ENCODE data around the gene SEL1L.

The SEL1L gene

GRCh38 chr14:81565441-81566290 is 32.0 kb upstream of the SEL1L start:
- Histone ChIP-seq H3K4me1 (no peaks in the 10 kb centered on the region), H3K9me3 (no peaks in the 10 kb centered on the region), H3K36me3 (no peaks in the 10 kb centered on the region), H3K4me3 (ENCODE audit: low read depth, low read length) (no peak overlapping the region), H3K27me3 (peaks cover 13% of the 10 kb centered on the region)
- TF ChIP-seq, protein P1, sequence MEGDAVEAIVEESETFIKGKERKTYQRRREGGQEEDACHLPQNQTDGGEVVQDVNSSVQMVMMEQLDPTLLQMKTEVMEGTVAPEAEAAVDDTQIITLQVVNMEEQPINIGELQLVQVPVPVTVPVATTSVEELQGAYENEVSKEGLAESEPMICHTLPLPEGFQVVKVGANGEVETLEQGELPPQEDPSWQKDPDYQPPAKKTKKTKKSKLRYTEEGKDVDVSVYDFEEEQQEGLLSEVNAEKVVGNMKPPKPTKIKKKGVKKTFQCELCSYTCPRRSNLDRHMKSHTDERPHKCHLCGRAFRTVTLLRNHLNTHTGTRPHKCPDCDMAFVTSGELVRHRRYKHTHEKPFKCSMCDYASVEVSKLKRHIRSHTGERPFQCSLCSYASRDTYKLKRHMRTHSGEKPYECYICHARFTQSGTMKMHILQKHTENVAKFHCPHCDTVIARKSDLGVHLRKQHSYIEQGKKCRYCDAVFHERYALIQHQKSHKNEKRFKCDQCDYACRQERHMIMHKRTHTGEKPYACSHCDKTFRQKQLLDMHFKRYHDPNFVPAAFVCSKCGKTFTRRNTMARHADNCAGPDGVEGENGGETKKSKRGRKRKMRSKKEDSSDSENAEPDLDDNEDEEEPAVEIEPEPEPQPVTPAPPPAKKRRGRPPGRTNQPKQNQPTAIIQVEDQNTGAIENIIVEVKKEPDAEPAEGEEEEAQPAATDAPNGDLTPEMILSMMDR (IDR thresholded peaks at IDR 0.05; ENCODE audit: low read depth, low read length), result peak; percentile 66
- DNase-seq, result peak; percentile 24

DNA sequence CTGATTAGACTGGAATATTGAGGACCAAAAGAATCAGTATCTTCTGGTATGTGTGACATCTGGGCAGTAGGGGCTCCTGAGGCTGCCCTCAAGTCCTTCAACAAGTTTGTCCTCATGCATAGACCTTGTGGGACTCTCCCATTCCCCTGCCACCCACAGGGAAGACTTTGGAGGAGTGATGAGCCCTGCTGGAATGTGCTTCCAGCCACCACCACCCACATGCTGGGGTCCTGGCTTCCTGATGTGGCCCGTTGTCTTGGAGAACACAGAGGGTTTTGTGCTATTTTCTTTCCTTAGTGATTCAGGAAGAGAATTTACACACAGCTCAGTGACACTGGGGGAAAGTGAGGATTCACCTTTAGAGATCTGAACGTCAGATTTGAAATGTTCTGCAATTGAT is 29.2 kb upstream of the SEL1L start:
- no peaks in the 10 kb centered on the region for H3K36me3 ChIP-seq
- H3K4me3 ChIP-seq (ENCODE audit: low read depth, low read length), result no peak overlapping the region
- H3K4me1 ChIP-seq, result no peaks in the 10 kb centered on the region
- TF ChIP-seq, protein P1 (IDR thresholded peaks at IDR 0.05; ENCODE audit: low read depth, low read length), result no peak
- peaks cover 13% of the 10 kb centered on the region for H3K27me3 ChIP-seq
- no peaks in the 10 kb centered on the region for H3K9me3 ChIP-seq
- no peak for DNase-seq

DNA sequence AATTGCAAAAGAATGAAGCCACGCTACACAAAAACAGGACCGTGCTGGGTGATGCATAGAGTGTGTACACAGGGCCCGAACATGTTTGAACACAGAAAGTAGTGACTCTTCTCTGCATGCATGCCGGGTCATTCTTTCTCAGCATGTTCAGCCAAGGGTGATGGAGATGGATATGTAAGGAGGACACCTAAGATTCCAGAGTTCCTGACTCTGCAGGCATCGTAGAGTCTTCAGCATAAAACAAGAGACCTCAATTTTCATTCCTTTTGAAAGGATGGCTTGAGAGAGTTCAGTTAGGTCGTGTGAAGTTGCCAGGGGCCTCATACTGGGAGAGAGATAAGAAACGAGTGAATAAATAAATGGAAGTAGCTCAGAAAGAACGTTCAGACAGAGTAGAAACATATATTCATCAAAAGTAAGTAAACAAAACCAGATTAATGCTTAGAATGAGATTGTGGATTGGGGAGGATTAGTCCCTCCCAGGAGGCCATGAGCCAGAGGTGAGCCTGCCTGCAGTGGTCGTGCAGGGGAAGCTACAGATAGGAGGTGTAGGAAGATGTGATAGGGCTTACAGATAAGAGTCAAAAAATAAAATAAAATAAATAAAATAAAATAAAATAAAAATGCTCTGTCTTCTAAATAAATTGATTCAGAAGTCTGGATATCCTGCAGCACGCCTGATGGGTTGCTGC is 27.6 kb upstream of the SEL1L start:
- H3K27me3 ChIP-seq, result peaks cover 17% of the 10 kb centered on the region
- no peak for DNase-seq
- no peaks in the 10 kb centered on the region; the same call in 1 of the 2 replicates for H3K9me3 ChIP-seq
- H3K4me3 ChIP-seq (ENCODE audit: low read depth, low read length), result no peak overlapping the region
- no peaks in the 10 kb centered on the region for H3K4me1 ChIP-seq
- TF ChIP-seq, protein P1 (IDR thresholded peaks at IDR 0.05; ENCODE audit: low read depth, low read length), result no peak
- H3K36me3 ChIP-seq, result no peaks in the 10 kb centered on the region

GRCh38 chr14:81559385-81559784 is 25.7 kb upstream of the SEL1L start:
- DNase-seq, result no peak
- TF ChIP-seq, protein P1 (IDR thresholded peaks at IDR 0.05; ENCODE audit: low read depth, low read length), result no peak
- no peak overlapping the region for H3K4me3 ChIP-seq (ENCODE audit: low read depth, low read length)

GRCh38 chr14:81557146-81557545 is 23.5 kb upstream of the SEL1L start:
- Histone ChIP-seq H3K4me1 (no peaks in the 10 kb centered on the region), H3K27me3 (0 out of 2 replicates have a peak, but pooled peaks cover 4% of the 10 kb centered on the region), H3K36me3 (no peaks in the 10 kb centered on the region), H3K9me3 (no peaks in the 10 kb centered on the region; the same call in 1 of the 2 replicates), H3K4me3 (ENCODE audit: low read depth, low read length) (no peak overlapping the region)
- DNase-seq, result no peak
- TF ChIP-seq, protein P1 (IDR thresholded peaks at IDR 0.05; ENCODE audit: low read depth, low read length), result no peak

More at GRCh38 chr14:81559385-81559784, 25.7 kb upstream of the SEL1L start:
- H3K9me3 ChIP-seq, result no peaks in the 10 kb centered on the region; the same call in 1 of the 2 replicates
- peaks cover 17% of the 10 kb centered on the region for H3K27me3 ChIP-seq
- no peaks in the 10 kb centered on the region for H3K36me3 ChIP-seq
- H3K4me1 ChIP-seq, result no peaks in the 10 kb centered on the region

All from BE2C (cell line).